Progenitor cell of endocrine pancreas (in vitro differentiated cells): ENCODE measurements around the gene MSTN. TPM values are rescaled to one million over a fixed set of nuclear protein-coding genes. Genes with fewer than 3 reads are reported as not detected.

Source experiments
- DNase-seq: peaks from one replicate; pipeline ENCODE4 v3.0.0; 2021; ENCODE audit warnings: low spot score; ENCODE audit not compliant: unreplicated experiment
- H3K27ac Mint-ChIP-seq: 2 replicates; pipeline ENCODE4 v1.8.0; 2021; ENCODE audit warnings: mild to moderate bottlenecking, moderate library complexity, mixed read lengths
- H3K27me3 Mint-ChIP-seq: 2 replicates; pipeline ENCODE4 v1.8.0; 2021; ENCODE audit warnings: mixed read lengths
- H3K36me3 Mint-ChIP-seq: 2 replicates; pipeline ENCODE4 v1.8.0; 2022; ENCODE audit warnings: mixed read lengths; ENCODE audit not compliant: insufficient read depth
- H3K4me1 Mint-ChIP-seq: 2 replicates; pipeline ENCODE4 v1.8.0; 2021; ENCODE audit warnings: low read depth, mixed read lengths
- H3K4me3 Mint-ChIP-seq: 2 replicates; pipeline ENCODE4 v1.8.0; 2021; ENCODE audit warnings: low read depth, mild to moderate bottlenecking, moderate library complexity, mixed read lengths
- H3K9me3 Mint-ChIP-seq: 2 replicates; pipeline ENCODE4 v1.8.0; 2021; ENCODE audit warnings: low read depth, mixed read lengths
- CTCF ChIP-seq: fragments of 200-600 bp; sonication (generic); IDR thresholded peaks from one replicate; pipeline ENCODE4 v1.5.0; 2021; ENCODE audit warnings: antibody characterized with exemption, mild to moderate bottlenecking; ENCODE audit not compliant: unreplicated experiment
- total RNA-seq: library from RNA; stranded (reverse); gene quantifications from 2 replicates; pipeline ENCODE4 v1.2.1, GENCODE V29; 2021

MSTN gene
- total RNA-seq, 1 donor from 2014 or later = 0.38 TPM

- DNase-seq = no peak
- Mint-ChIP-seq H3K4me3 (no peak overlapping the region), H3K9me3 (no peaks in the 10 kb centered on the region), H3K4me1 (no peaks in the 10 kb centered on the region), H3K36me3 (no peaks in the 10 kb centered on the region), H3K27ac (no peak overlapping the region), H3K27me3 (no peaks in the 10 kb centered on the region)
- no peak for TF ChIP-seq CTCF
Measured at GRCh38 chr2:190084704-190085103, 22.2 kb upstream of the MSTN start.

- no peak overlapping the region for H3K4me3 Mint-ChIP-seq
- H3K36me3 Mint-ChIP-seq = no peaks in the 10 kb centered on the region
- DNase-seq = no peak
- H3K27ac Mint-ChIP-seq = no peak overlapping the region
- peaks cover 4% of the 10 kb centered on the region for H3K9me3 Mint-ChIP-seq
- TF ChIP-seq CTCF = no peak
- no peaks in the 10 kb centered on the region for H3K27me3 Mint-ChIP-seq
- peaks cover 2% of the 10 kb centered on the region for H3K4me1 Mint-ChIP-seq
Measured at GRCh38 chr2:190082118-190082517, 19.6 kb upstream of the MSTN start.

- DNase-seq = no peak
- H3K4me3 Mint-ChIP-seq = no peak overlapping the region
- no peak overlapping the region for H3K27ac Mint-ChIP-seq
- no peak for TF ChIP-seq CTCF
- H3K9me3 Mint-ChIP-seq = peaks cover 4% of the 10 kb centered on the region
- peaks cover 2% of the 10 kb centered on the region for H3K4me1 Mint-ChIP-seq
- no peaks in the 10 kb centered on the region for H3K36me3 Mint-ChIP-seq
- no peaks in the 10 kb centered on the region for H3K27me3 Mint-ChIP-seq
Measured at GRCh38 chr2:190080527-190081049, 18.1 kb upstream of the MSTN start.

- Mint-ChIP-seq H3K9me3 (peaks cover 4% of the 10 kb centered on the region), H3K27ac (no peak overlapping the region), H3K4me3 (no peak overlapping the region), H3K4me1 (peaks cover 2% of the 10 kb centered on the region), H3K27me3 (no peaks in the 10 kb centered on the region), H3K36me3 (no peaks in the 10 kb centered on the region)
- DNase-seq = no peak
- TF ChIP-seq CTCF = no peak
Measured at GRCh38 chr2:190079160-190079559, 16.6 kb upstream of the MSTN start.

- no peak for TF ChIP-seq CTCF
- Mint-ChIP-seq H3K27ac (no peak overlapping the region), H3K27me3 (no peaks in the 10 kb centered on the region), H3K9me3 (peaks cover 4% of the 10 kb centered on the region), H3K4me3 (no peak overlapping the region), H3K36me3 (no peaks in the 10 kb centered on the region), H3K4me1 (peaks cover 2% of the 10 kb centered on the region)
- DNase-seq = no peak
Measured at GRCh38 chr2:190075623-190076022, 13.1 kb upstream of the MSTN start.
